Measurements from ENCODE around the gene PLEKHG4.

Gene PLEKHG4

GRCh38 chr16:67284699-67285646, 5.6 kb downstream of the PLEKHG4 start:
- DNase-seq (ENCODE audit: low spot score), result no peak

GRCh38 chr16:67286441-67287235, 7.3 kb downstream of the PLEKHG4 start:
- DNase-seq (ENCODE audit: low spot score), result no peak

- no peak for DNase-seq (ENCODE audit: low spot score)
Observed at GRCh38 chr16:67287960-67288359, 8.6 kb downstream of the PLEKHG4 start.

- no peak for DNase-seq (ENCODE audit: low spot score)
Observed at GRCh38 chr16:67291461-67291860, 12.1 kb downstream of the PLEKHG4 start.

- no peak for DNase-seq (ENCODE audit: low spot score)
Observed at GRCh38 chr16:67294171-67294757, 14.9 kb downstream of the PLEKHG4 start.

GRCh38 chr16:67294938-67295361, 15.6 kb downstream of the PLEKHG4 start:
- no peak for DNase-seq (ENCODE audit: low spot score)

GRCh38 chr16:67296420-67296819, 17.1 kb downstream of the PLEKHG4 start:
- no peak for DNase-seq (ENCODE audit: low spot score)

GRCh38 chr16:67298277-67298676, 18.9 kb downstream of the PLEKHG4 start:
- no peak for DNase-seq (ENCODE audit: low spot score)

- no peak for DNase-seq (ENCODE audit: low spot score)
Observed at GRCh38 chr16:67299269-67299668, 19.9 kb downstream of the PLEKHG4 start.

- no peak for DNase-seq (ENCODE audit: low spot score)
Observed at GRCh38 chr16:67301080-67301782, 21.9 kb downstream of the PLEKHG4 start.

GRCh38 chr16:67302076-67302475, 22.7 kb downstream of the PLEKHG4 start:
- DNase-seq (ENCODE audit: low spot score), result no peak

GRCh38 chr16:67302970-67303369, 23.6 kb downstream of the PLEKHG4 start:
- no peak for DNase-seq (ENCODE audit: low spot score)

- DNase-seq (ENCODE audit: low spot score), result no peak
Observed at GRCh38 chr16:67304020-67304419, 24.7 kb downstream of the PLEKHG4 start.

GRCh38 chr16:67305216-67306071, 26.1 kb downstream of the PLEKHG4 start:
- no peak for DNase-seq (ENCODE audit: low spot score)

- DNase-seq (ENCODE audit: low spot score), result no peak
Observed at GRCh38 chr16:67310561-67310960, 31.2 kb downstream of the PLEKHG4 start.

GRCh38 chr16:67311607-67312488, 32.5 kb downstream of the PLEKHG4 start:
- peak; percentile 39 for DNase-seq (ENCODE audit: low spot score)

- no peak for DNase-seq (ENCODE audit: low spot score)
Observed at GRCh38 chr16:67312719-67313118, 33.4 kb downstream of the PLEKHG4 start.

- DNase-seq (ENCODE audit: low spot score), result no peak
Observed at GRCh38 chr16:67317853-67318252, 38.5 kb downstream of the PLEKHG4 start.

- DNase-seq (ENCODE audit: low spot score), result no peak
Observed at GRCh38 chr16:67326115-67326471, 46.8 kb downstream of the PLEKHG4 start.

Measured in CD4-positive, alpha-beta T cell treated with Interleukin-2 at 100 ng/mL for 4 hours (primary cell).